Measurements from ENCODE around the gene RTN4RL2.
A peak's percentile ranks its signal among the peaks of the same experiment; 100 is the strongest.

RTN4RL2 gene

DNA sequence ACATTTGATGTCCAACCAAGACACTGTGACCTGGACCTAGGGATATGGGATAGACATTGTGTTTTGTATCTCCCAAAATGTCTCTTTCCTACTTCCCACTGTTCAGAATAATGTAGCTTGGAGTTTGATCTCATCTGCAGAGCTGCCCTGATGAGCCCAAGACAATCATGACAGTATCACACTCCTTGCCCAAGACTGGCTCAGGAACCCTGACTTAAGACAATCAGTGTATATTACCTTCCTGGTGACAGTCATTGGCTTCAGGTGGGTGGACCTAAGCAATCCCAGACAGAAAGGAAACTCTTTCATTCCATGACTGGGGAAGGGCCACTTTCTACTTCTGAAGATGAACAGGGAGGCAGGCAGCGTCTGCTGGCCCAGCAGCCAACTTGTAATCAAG is 14.3 kb upstream of the RTN4RL2 start:
- H3K9me3 ChIP-seq (ENCODE audit: severe bottlenecking) = no peaks in the 10 kb centered on the region
- DNase-seq (ENCODE audit: low spot score) = no peak
- no peaks in the 10 kb centered on the region for H3K36me3 ChIP-seq (ENCODE audit: low read depth)
- TF ChIP-seq, protein P1, sequence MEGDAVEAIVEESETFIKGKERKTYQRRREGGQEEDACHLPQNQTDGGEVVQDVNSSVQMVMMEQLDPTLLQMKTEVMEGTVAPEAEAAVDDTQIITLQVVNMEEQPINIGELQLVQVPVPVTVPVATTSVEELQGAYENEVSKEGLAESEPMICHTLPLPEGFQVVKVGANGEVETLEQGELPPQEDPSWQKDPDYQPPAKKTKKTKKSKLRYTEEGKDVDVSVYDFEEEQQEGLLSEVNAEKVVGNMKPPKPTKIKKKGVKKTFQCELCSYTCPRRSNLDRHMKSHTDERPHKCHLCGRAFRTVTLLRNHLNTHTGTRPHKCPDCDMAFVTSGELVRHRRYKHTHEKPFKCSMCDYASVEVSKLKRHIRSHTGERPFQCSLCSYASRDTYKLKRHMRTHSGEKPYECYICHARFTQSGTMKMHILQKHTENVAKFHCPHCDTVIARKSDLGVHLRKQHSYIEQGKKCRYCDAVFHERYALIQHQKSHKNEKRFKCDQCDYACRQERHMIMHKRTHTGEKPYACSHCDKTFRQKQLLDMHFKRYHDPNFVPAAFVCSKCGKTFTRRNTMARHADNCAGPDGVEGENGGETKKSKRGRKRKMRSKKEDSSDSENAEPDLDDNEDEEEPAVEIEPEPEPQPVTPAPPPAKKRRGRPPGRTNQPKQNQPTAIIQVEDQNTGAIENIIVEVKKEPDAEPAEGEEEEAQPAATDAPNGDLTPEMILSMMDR (IDR thresholded peaks at IDR 0.05; ENCODE audit: poor library complexity, severe bottlenecking) = no peak
- no peak for ATAC-seq (ENCODE audit: low read depth)
- H3K27me3 ChIP-seq (ENCODE audit: insufficient read depth, poor library complexity, severe bottlenecking) = no peaks in the 10 kb centered on the region
- H3K27ac ChIP-seq (ENCODE audit: poor library complexity, severe bottlenecking) = no peak overlapping the region
- H3K4me1 ChIP-seq (ENCODE audit: insufficient read depth, poor library complexity, severe bottlenecking) = no peaks in the 10 kb centered on the region
- H3K4me3 ChIP-seq (ENCODE audit: severe bottlenecking) = no peak overlapping the region

DNA sequence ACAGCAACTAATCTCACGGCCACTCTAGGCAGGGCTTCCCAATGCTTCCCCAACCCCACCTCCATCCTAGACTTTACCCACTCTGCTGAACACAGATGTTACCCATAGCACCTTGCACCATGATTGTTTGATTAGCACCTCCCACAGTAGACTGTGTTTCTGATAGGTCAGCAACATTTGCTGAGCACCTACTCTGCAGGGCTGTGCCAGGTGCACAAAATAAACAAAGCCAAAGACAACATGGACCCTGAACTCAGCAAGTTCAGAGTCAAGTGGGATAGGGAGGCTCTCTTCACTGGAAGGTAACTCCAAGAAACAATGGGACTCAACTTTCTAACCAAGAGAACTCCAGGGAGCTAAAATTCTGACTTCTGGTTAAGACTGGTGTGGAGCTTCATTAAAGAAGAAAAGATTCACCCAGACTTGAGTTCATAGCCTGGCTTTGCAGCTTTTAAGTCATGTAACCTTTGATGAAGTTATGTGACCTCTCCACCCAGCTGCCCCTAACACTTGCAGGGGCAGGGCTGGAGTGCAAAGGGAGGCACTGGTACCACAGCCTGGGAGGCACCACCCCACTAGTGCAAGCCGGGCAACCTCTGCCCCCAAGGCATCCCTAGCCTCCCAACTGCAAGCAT is 6.7 kb upstream of the RTN4RL2 start:
- no peak overlapping the region for H3K4me3 ChIP-seq (ENCODE audit: severe bottlenecking)
- H3K9me3 ChIP-seq (ENCODE audit: severe bottlenecking) = no peaks in the 10 kb centered on the region
- no peaks in the 10 kb centered on the region for H3K36me3 ChIP-seq (ENCODE audit: low read depth)
- DNase-seq (ENCODE audit: low spot score) (no peak), ATAC-seq (ENCODE audit: low read depth) (no peak)
- peaks cover 16% of the 10 kb centered on the region for H3K27me3 ChIP-seq (ENCODE audit: insufficient read depth, poor library complexity, severe bottlenecking)
- H3K4me1 ChIP-seq (ENCODE audit: insufficient read depth, poor library complexity, severe bottlenecking) = no peaks in the 10 kb centered on the region
- no peak overlapping the region for H3K27ac ChIP-seq (ENCODE audit: poor library complexity, severe bottlenecking)
- TF ChIP-seq, protein P1 (IDR thresholded peaks at IDR 0.05; ENCODE audit: poor library complexity, severe bottlenecking) = no peak

GRCh38 chr11:57456960-57457642 is 3.2 kb upstream of the RTN4RL2 start:
- Histone ChIP-seq H3K9me3 (ENCODE audit: severe bottlenecking) (no peaks in the 10 kb centered on the region), H3K27ac (ENCODE audit: poor library complexity, severe bottlenecking) (no peak overlapping the region), H3K27me3 (ENCODE audit: insufficient read depth, poor library complexity, severe bottlenecking) (peaks cover 42% of the 10 kb centered on the region), H3K4me1 (ENCODE audit: insufficient read depth, poor library complexity, severe bottlenecking) (no peaks in the 10 kb centered on the region), H3K36me3 (ENCODE audit: low read depth) (no peaks in the 10 kb centered on the region), H3K4me3 (ENCODE audit: severe bottlenecking) (no peak overlapping the region)
- no peak for DNase-seq (ENCODE audit: low spot score)
- peak; percentile 68 for ATAC-seq (ENCODE audit: low read depth)
- TF ChIP-seq, protein P1 (IDR thresholded peaks at IDR 0.05; ENCODE audit: poor library complexity, severe bottlenecking) = peak; percentile 93

GRCh38 chr11:57457643-57458023 is 2.7 kb upstream of the RTN4RL2 start:
- no peaks in the 10 kb centered on the region for H3K4me1 ChIP-seq (ENCODE audit: insufficient read depth, poor library complexity, severe bottlenecking)
- H3K27me3 ChIP-seq (ENCODE audit: insufficient read depth, poor library complexity, severe bottlenecking) = peaks cover 42% of the 10 kb centered on the region
- TF ChIP-seq, protein P1 (IDR thresholded peaks at IDR 0.05; ENCODE audit: poor library complexity, severe bottlenecking) = peak; percentile 55
- no peak overlapping the region for H3K27ac ChIP-seq (ENCODE audit: poor library complexity, severe bottlenecking)
- no peak for DNase-seq (ENCODE audit: low spot score)
- H3K4me3 ChIP-seq (ENCODE audit: severe bottlenecking) = no peak overlapping the region
- no peaks in the 10 kb centered on the region for H3K9me3 ChIP-seq (ENCODE audit: severe bottlenecking)
- H3K36me3 ChIP-seq (ENCODE audit: low read depth) = no peaks in the 10 kb centered on the region
- ATAC-seq (ENCODE audit: low read depth) = peak; percentile 9; the same call in 1 of the 3 replicates

DNA sequence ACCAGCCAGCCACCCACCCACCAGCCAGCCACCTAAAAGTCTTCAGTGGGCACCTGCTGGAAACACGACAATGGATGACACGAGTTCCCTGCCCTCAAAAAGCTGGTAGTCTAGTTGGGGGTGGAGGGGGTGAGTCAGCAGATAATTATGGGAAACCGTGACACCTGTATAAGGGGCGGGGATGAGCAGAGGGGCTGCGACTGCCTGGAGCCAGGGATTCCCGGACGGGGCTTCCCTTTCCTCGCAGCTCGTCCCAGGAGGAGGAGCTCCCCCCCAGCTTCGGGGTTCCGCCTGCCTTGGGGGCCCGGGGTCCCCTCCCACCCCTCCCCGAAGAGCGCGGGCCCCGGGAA is 2.3 kb upstream of the RTN4RL2 start:
- peak overlapping the region; percentile 13 for H3K4me3 ChIP-seq (ENCODE audit: severe bottlenecking)
- H3K36me3 ChIP-seq (ENCODE audit: low read depth) = no peaks in the 10 kb centered on the region
- DNase-seq (ENCODE audit: low spot score) (no peak), ATAC-seq (ENCODE audit: low read depth) (peak; percentile 31)
- TF ChIP-seq, protein P1 (IDR thresholded peaks at IDR 0.05; ENCODE audit: poor library complexity, severe bottlenecking) = no peak
- no peaks in the 10 kb centered on the region for H3K9me3 ChIP-seq (ENCODE audit: severe bottlenecking)
- H3K27ac ChIP-seq (ENCODE audit: poor library complexity, severe bottlenecking) = no peak overlapping the region
- H3K4me1 ChIP-seq (ENCODE audit: insufficient read depth, poor library complexity, severe bottlenecking) = no peaks in the 10 kb centered on the region
- H3K27me3 ChIP-seq (ENCODE audit: insufficient read depth, poor library complexity, severe bottlenecking) = peaks cover 42% of the 10 kb centered on the region

Measured in RWPE2 (cell line).